Left ventricle myocardium inferior (tissue), 1 donor: ENCODE data around the gene SCD. TPM values are rescaled to one million over a fixed set of nuclear protein-coding genes. Genes with fewer than 3 reads are reported as not detected.

Experiments
- DNase-seq: peaks from one replicate; pipeline ENCODE4 v3.0.0-alpha.2; 2020
- H3K27ac ChIP-seq: fragments of 200-600 bp; replicated peaks from 2 replicates; pipeline ENCODE4 v1.8.0; 2021
- H3K27me3 ChIP-seq: fragments of 200-600 bp; 2 replicates; pipeline ENCODE4 v1.8.0; 2021; ENCODE audit warnings: low read depth
- H3K36me3 ChIP-seq: fragments of 200-600 bp; 2 replicates; pipeline ENCODE4 v1.8.0; 2021
- H3K4me1 ChIP-seq: fragments of 200-600 bp; 2 replicates; pipeline ENCODE4 v1.8.0; 2021
- H3K4me3 ChIP-seq: fragments of 200-600 bp; 2 replicates; pipeline ENCODE4 v1.8.0; 2021; ENCODE audit warnings: mild to moderate bottlenecking, moderate library complexity
- H3K9me3 ChIP-seq: fragments of 200-600 bp; replicated peaks from 2 replicates; pipeline ENCODE4 v1.8.0; 2021
- intact Hi-C: fragments of 100-400 bp; cut with micrococcal nuclease; formaldehyde crosslinking; loops from one replicate; pipeline ENCODE4 v1.11.0; 2022
- total RNA-seq: library from RNA; stranded (reverse); fragmentation: NEBNext Ultra II Directional; extraction: Animal tissue kit (Norgen Biotek cat#: 25700); gene quantifications from one replicate; pipeline ENCODE4 v1.2.1, GENCODE V29; 2021
- TF ChIP-seq, protein P1 (sequence below): fragments of 200-600 bp; IDR thresholded peaks from 2 replicates; pipeline ENCODE4 v1.8.0; 2021; ENCODE audit warnings: antibody characterized with exemption, mild to moderate bottlenecking, borderline replicate concordance
- donor health status: DM: no; HTN: yes; CAD: no; lungs with severe emphysema.

Gene SCD
- total RNA-seq, 1 donor from 2014 or later = 4.8 TPM

DNA sequence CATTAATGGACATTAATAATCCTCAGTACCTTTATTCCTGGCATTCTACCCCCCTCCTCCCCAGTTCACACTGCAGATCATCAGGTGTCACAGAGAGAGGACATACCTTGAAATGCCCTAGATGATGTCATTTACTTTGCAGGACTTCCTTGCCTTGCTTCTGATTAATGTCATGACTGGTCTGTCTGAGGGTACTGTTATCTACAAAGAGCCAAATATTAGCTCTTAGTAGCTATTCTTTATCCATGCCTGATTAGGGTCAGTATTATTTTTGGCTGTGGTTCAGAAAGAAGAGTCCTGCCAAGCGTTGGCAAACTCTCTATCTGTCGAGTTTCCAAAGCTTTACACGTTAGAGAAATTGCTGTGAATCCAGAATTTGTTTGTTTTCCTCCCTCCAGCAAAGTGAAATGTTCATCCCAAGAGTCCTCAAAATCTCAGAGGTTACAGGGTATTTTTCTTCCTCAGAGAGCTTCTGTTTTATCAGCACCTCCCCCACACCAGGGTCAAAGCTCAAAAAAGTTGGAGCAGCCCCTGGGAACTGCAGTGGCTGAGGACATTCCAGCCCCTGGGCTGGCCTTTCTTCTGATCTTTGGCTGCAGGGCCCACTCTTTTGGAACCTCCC lies 12.6 kb downstream of the SCD start:
- peaks cover 36% of the 10 kb centered on the region for H3K4me1 ChIP-seq
- intact Hi-C loops = no loop called here
- H3K27ac ChIP-seq = peak overlapping the region; percentile 27
- no peak for DNase-seq
- H3K9me3 ChIP-seq = no peaks in the 10 kb centered on the region
- no peaks in the 10 kb centered on the region for H3K36me3 ChIP-seq
- no peaks in the 10 kb centered on the region for H3K27me3 ChIP-seq
- TF ChIP-seq, protein P1, sequence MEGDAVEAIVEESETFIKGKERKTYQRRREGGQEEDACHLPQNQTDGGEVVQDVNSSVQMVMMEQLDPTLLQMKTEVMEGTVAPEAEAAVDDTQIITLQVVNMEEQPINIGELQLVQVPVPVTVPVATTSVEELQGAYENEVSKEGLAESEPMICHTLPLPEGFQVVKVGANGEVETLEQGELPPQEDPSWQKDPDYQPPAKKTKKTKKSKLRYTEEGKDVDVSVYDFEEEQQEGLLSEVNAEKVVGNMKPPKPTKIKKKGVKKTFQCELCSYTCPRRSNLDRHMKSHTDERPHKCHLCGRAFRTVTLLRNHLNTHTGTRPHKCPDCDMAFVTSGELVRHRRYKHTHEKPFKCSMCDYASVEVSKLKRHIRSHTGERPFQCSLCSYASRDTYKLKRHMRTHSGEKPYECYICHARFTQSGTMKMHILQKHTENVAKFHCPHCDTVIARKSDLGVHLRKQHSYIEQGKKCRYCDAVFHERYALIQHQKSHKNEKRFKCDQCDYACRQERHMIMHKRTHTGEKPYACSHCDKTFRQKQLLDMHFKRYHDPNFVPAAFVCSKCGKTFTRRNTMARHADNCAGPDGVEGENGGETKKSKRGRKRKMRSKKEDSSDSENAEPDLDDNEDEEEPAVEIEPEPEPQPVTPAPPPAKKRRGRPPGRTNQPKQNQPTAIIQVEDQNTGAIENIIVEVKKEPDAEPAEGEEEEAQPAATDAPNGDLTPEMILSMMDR = no peak
- no peak overlapping the region for H3K4me3 ChIP-seq

DNA sequence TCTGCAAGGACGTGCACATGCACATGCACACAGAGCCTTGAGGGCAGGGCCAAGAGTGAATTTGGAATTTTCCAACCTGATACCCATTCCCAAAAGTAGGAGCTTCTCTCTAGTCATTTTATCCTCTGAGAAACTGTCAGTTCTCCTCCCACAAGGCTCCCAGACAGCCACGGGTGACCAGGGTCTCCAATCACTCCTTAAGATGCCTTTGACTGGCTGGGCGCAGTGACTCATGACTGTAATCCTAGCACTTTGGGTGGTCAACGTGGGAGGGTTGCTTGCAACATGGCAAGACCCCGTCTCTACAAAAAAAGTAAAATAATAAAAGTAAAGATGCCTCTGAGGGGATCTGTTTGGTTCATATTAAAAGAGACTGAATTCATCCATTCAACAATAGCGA lies 13.2 kb downstream of the SCD start:
- H3K27ac ChIP-seq = peak overlapping the region; percentile 27
- intact Hi-C loops = no loop called here

DNA sequence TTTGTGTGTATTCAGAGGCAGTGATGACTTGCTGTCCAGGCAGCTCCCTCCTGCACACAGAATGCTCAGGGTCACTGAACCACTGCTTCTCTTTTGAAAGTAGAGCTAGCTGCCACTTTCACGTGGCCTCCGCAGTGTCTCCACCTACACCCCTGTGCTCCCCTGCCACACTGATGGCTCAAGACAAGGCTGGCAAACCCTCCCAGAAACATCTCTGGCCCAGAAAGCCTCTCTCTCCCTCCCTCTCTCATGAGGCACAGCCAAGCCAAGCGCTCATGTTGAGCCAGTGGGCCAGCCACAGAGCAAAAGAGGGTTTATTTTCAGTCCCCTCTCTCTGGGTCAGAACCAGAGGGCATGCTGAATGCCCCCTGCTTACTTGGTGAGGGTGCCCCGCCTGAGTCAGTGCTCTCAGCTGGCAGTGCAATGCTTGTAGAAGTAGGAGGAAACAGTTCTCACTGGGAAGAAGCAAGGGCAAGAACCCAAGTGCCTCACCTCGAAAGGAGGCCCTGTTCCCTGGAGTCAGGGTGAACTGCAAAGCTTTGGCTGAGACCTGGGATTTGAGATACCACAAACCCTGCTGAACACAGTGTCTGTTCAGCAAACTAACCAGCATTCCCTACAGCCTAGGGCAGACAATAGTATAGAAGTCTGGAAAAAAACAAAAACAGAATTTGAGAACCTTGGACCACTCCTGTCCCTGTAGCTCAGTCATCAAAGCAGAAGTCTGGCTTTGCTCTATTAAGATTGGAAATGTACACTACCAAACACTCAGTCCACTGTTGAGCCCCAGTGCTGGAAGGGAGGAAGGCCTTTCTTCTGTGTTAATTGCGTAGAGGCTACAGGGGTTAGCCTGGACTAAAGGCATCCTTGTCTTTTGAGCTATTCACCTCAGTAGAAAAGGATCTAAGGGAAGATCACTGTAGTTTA lies 15.8 kb downstream of the SCD start:
- H3K4me1 ChIP-seq = peaks cover 34% of the 10 kb centered on the region
- TF ChIP-seq, protein P1 = no peak
- H3K27me3 ChIP-seq = no peaks in the 10 kb centered on the region
- no peaks in the 10 kb centered on the region for H3K36me3 ChIP-seq
- H3K4me3 ChIP-seq = no peak overlapping the region
- no peak for DNase-seq
- H3K9me3 ChIP-seq = no peaks in the 10 kb centered on the region
- intact Hi-C loops = no loop called here
- no peak overlapping the region for H3K27ac ChIP-seq

More for the DNA sequence above, 13.2 kb downstream of the SCD start:
- no peak for DNase-seq
- H3K27me3 ChIP-seq = no peaks in the 10 kb centered on the region
- H3K36me3 ChIP-seq = no peaks in the 10 kb centered on the region
- H3K9me3 ChIP-seq = no peaks in the 10 kb centered on the region
- TF ChIP-seq, protein P1 = no peak
- peaks cover 42% of the 10 kb centered on the region for H3K4me1 ChIP-seq
- no peak overlapping the region for H3K4me3 ChIP-seq

DNA sequence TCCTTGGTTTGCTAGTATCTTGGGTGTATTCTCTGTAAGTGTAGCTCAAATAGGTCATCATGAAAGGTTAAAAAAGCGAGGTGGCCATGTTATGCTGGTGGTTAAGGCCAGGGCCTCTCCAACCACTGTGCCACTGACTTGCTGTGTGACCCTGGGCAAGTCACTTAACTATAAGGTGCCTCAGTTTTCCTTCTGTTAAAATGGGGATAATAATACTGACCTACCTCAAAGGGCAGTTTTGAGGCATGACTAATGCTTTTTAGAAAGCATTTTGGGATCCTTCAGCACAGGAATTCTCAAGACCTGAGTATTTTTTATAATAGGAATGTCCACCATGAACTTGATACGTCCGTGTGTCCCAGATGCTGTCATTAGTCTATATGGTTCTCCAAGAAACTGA lies 17.1 kb downstream of the SCD start:
- H3K4me3 ChIP-seq = no peak overlapping the region
- no peaks in the 10 kb centered on the region for H3K9me3 ChIP-seq
- H3K36me3 ChIP-seq = no peaks in the 10 kb centered on the region
- intact Hi-C loops = no loop called here
- TF ChIP-seq, protein P1 = no peak
- no peaks in the 10 kb centered on the region for H3K27me3 ChIP-seq
- no peak for DNase-seq
- H3K27ac ChIP-seq = no peak overlapping the region
- H3K4me1 ChIP-seq = peaks cover 28% of the 10 kb centered on the region

DNA sequence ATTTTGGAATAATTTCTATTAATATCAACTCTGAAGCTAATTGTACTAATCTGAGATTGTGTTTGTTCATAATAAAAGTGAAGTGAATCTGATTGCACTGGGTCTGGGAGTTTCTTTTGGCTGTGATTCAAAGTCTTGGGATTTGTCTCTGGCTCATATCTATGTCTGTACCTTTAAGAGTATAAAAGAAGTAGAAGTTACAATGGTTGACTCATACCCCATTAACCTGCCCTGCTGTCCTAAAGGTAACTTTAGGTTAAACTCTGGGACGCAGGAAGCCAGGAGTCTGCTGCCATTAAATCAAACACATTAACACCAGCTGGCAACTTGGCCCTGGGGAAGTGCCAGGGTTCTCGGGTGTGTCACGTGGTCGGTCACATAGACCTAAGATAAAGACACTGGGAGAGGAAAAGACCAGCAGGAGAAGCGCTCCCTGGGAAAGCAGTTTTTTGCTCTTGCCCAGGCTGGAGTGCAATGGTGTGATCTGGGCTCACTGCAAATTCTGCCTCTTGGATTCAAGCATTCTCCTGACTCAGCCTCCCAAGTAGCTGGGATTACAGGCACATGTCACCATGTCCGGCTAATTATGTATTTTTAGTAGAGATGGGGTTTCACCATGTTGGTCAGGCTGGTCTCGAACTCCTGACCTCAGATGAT lies 17.8 kb downstream of the SCD start:
- peak overlapping the region; percentile 51 for H3K27ac ChIP-seq
- peak; percentile 77 for DNase-seq
- H3K4me3 ChIP-seq = no peak overlapping the region
- H3K36me3 ChIP-seq = no peaks in the 10 kb centered on the region
- H3K27me3 ChIP-seq = no peaks in the 10 kb centered on the region
- no peaks in the 10 kb centered on the region for H3K9me3 ChIP-seq
- TF ChIP-seq, protein P1 = no peak
- intact Hi-C loops = no loop called here
- peaks cover 21% of the 10 kb centered on the region for H3K4me1 ChIP-seq
